ENCODE measurements around the gene OTOR. TPM values are rescaled to one million over a fixed set of nuclear protein-coding genes. Genes with fewer than 3 reads are reported as not detected.

The OTOR gene
- total and polyA plus RNA-seq, 12 donors = not detected

DNA sequence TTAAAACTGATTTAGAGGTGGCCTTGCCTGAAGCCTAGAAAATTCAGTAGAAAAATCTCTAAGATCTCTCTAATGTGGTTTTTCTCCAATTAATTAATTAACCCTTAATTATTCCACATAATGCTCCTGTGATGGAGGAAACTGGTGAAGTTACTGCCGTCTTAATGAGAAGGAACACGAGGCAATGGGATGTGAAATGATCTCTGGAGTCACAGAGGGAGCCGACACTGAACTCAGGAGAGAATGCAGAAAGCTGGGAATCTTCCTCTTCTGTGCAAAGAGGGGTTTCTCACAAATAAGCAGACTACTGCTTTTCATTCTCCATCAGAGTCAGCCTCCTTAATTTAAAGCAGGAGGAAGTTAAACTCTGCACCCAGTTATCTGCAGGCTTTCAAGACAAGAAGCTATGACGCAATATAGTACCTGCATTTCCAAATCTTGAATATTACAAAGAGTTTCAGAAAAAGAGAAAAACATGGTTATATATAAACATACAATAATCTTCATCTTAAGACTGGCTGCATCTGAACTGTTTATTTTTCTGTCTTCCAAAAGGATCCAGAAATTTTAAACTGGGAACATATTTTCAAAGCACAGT is 36.4 kb upstream of the OTOR start:
- no peak overlapping the region for H3K4me3 ChIP-seq
- no peaks in the 10 kb centered on the region for H3K36me3 ChIP-seq (replicated peaks in 1 of 2)
- no peak overlapping the region for H3K27ac ChIP-seq
- H3K27me3 ChIP-seq = no peaks in the 10 kb centered on the region
- WGBS, 4 donors = 74 to 76% (median 75%) methylated on average over 4 of the region's 4 CpGs
- H3K4me1 ChIP-seq (replicated peaks in 1 of 2) = no peaks in the 10 kb centered on the region
- DNase-seq = no peak
- intact Hi-C loops (cut with DNase I) = no loop called here
- H3K9me3 ChIP-seq (replicated peaks in 1 of 3) = no peaks in the 10 kb centered on the region
- no peak for TF ChIP-seq POLR2A (IDR thresholded peaks at IDR 0.05)
- TF ChIP-seq, protein P1, sequence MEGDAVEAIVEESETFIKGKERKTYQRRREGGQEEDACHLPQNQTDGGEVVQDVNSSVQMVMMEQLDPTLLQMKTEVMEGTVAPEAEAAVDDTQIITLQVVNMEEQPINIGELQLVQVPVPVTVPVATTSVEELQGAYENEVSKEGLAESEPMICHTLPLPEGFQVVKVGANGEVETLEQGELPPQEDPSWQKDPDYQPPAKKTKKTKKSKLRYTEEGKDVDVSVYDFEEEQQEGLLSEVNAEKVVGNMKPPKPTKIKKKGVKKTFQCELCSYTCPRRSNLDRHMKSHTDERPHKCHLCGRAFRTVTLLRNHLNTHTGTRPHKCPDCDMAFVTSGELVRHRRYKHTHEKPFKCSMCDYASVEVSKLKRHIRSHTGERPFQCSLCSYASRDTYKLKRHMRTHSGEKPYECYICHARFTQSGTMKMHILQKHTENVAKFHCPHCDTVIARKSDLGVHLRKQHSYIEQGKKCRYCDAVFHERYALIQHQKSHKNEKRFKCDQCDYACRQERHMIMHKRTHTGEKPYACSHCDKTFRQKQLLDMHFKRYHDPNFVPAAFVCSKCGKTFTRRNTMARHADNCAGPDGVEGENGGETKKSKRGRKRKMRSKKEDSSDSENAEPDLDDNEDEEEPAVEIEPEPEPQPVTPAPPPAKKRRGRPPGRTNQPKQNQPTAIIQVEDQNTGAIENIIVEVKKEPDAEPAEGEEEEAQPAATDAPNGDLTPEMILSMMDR (IDR thresholded peaks at IDR 0.05) = no peak

DNA sequence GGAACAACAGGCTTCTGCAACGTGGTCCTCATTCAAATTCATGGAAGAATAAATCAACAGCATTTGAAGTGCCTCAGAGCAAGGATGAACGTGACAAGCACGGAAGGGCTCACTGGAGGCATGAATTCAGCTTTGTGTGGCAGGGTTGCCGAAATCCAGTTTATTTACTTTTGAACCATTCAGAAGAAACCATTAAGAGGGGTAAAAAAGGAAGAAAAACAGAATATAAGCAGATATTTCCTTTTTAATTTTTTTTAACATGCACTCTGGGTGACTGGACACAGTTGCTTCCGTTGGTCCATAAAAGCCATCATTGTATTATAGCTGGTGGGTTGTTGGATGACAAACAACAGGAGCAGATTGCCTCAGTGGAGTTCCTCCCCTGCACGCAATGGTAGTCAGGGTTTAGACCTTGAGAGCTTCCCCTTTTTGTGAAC is 35.6 kb upstream of the OTOR start:
- H3K4me1 ChIP-seq (replicated peaks in 1 of 2) = no peaks in the 10 kb centered on the region
- intact Hi-C loops (cut with DNase I) = no loop called here
- 60 to 67% (median 64%) methylated on average over 6 of the region's 6 CpGs for WGBS, 4 donors
- H3K36me3 ChIP-seq (replicated peaks in 1 of 2) = no peaks in the 10 kb centered on the region
- TF ChIP-seq, protein P1 (IDR thresholded peaks at IDR 0.05) = no peak
- TF ChIP-seq POLR2A (IDR thresholded peaks at IDR 0.05) = no peak
- H3K4me3 ChIP-seq = no peak overlapping the region
- H3K9me3 ChIP-seq (replicated peaks in 1 of 3) = no peaks in the 10 kb centered on the region
- no peak for DNase-seq
- H3K27me3 ChIP-seq = no peaks in the 10 kb centered on the region
- no peak overlapping the region for H3K27ac ChIP-seq

DNA sequence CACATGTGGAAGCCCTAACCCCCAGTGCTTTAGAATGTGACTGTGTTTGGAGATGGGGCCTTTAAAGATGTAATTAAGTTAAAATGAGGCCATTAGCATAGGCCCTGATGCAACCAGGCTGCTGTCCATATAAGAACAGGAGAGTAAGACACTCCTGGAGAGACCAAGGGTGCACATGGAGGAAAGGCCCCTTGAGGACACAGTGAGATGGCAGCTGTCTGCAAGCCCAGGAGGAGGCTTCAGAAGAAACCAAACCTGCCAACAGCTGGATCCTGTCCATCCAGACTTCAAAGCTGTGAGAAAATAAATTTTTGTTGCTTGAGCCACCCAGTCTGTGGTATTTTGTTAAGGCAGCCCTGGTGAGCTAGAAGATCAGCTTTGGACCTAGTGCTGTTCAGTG is 35.1 kb upstream of the OTOR start:
- intact Hi-C loops (cut with DNase I) = no loop called here
- no peaks in the 10 kb centered on the region for H3K36me3 ChIP-seq (replicated peaks in 1 of 2)
- TF ChIP-seq POLR2A (IDR thresholded peaks at IDR 0.05) = no peak
- TF ChIP-seq, protein P1 (IDR thresholded peaks at IDR 0.05) = no peak
- no peak for DNase-seq
- H3K27ac ChIP-seq = no peak overlapping the region
- H3K9me3 ChIP-seq (replicated peaks in 1 of 3) = no peaks in the 10 kb centered on the region
- H3K4me1 ChIP-seq (replicated peaks in 1 of 2) = no peaks in the 10 kb centered on the region
- H3K4me3 ChIP-seq = no peak overlapping the region
- no peaks in the 10 kb centered on the region for H3K27me3 ChIP-seq

DNA sequence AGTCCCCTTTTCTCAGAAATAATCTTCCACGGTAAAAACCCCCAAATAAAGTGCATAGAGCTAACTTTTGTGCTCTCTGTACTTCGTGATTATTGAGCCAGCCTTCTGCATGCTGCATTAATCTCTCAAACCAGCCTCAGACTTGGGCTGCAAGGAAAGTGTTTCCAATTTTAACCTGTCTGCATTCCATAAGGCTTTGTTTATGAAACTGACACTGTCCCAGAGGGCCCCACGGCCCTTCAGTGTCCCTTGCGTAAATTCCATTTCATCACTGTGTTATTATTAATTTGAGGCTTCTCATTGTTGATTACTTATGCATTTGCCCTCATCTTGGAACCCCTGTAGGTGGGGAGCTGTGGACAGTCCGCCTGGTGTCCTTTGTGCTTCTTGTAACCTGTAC is 33.9 kb upstream of the OTOR start:
- WGBS, 4 donors = 68 to 81% (median 74%) methylated on average over 5 of the region's 5 CpGs
- intact Hi-C loops (cut with DNase I) = no loop called here
- no peak for TF ChIP-seq POLR2A (IDR thresholded peaks at IDR 0.05)
- TF ChIP-seq, protein P1 (IDR thresholded peaks at IDR 0.05) = no peak

More for the DNA sequence above, 33.9 kb upstream of the OTOR start:
- H3K36me3 ChIP-seq (replicated peaks in 1 of 2) = no peaks in the 10 kb centered on the region
- no peaks in the 10 kb centered on the region for H3K27me3 ChIP-seq
- no peak overlapping the region for H3K4me3 ChIP-seq
- DNase-seq = no peak
- no peak overlapping the region for H3K27ac ChIP-seq
- no peaks in the 10 kb centered on the region for H3K4me1 ChIP-seq (replicated peaks in 1 of 2)
- no peaks in the 10 kb centered on the region for H3K9me3 ChIP-seq (replicated peaks in 1 of 3)

Data from adrenal gland (tissue), 12 donors.